Brain microvascular endothelial cell (primary cell): ENCODE measurements around the gene MRPS6.
A peak's percentile ranks its signal among the peaks of the same experiment; 100 is the strongest.

Source experiments
- DNase-seq: peaks from one replicate; pipeline ENCODE4 v3.0.0-alpha.2; 2020
- H3K27ac ChIP-seq: fragments of 250-450 bp; sonication (Bioruptor Pico); 2 replicates; pipeline ENCODE4 v1.5.1; 2020; ENCODE audit warnings: mild to moderate bottlenecking, moderate library complexity
- H3K27me3 ChIP-seq: fragments of 250-450 bp; sonication (Bioruptor Pico); replicated peaks from 2 replicates; pipeline ENCODE4 v1.5.1; 2020; ENCODE audit warnings: mild to moderate bottlenecking
- H3K36me3 ChIP-seq: fragments of 250-450 bp; sonication (Bioruptor Pico); replicated peaks from 2 replicates; pipeline ENCODE4 v1.5.1; 2020; ENCODE audit warnings: mild to moderate bottlenecking
- H3K4me3 ChIP-seq: 2 replicates; pipeline ENCODE4 v1.5.1; 2011; ENCODE audit warnings: low read depth, mild to moderate bottlenecking, control low read depth, low read length, moderate library complexity
- CTCF ChIP-seq: IDR thresholded peaks from 2 replicates; pipeline ENCODE4 v1.5.1; 2011; ENCODE audit warnings: low read depth, mild to moderate bottlenecking, moderate library complexity, low read length, control low read depth, inconsistent platforms; ENCODE audit errors: missing control alignments
- in situ Hi-C: cut with HindIII; loops from 2 replicates; pipeline ENCODE4 v1.10.0; 2017; ENCODE audit warnings: low sequenced_read_pairs, low pct_ligation_motif_present

Gene MRPS6

GRCh38 chr21:34039678-34040382 lies 33.5 kb upstream of the MRPS6 start:
- H3K27ac ChIP-seq = no peak overlapping the region
- no peaks in the 10 kb centered on the region for H3K36me3 ChIP-seq
- no peak for DNase-seq
- no peaks in the 10 kb centered on the region for H3K27me3 ChIP-seq
- no peak overlapping the region for H3K4me3 ChIP-seq
- peak; percentile 25 for TF ChIP-seq CTCF
- in situ Hi-C loops = no loop called here

- TF ChIP-seq CTCF = no peak
- in situ Hi-C loops = no loop called here
Observed at GRCh38 chr21:34042735-34043134, 30.6 kb upstream of the MRPS6 start.

GRCh38 chr21:34043333-34043732 lies 30.0 kb upstream of the MRPS6 start:
- Histone ChIP-seq H3K27ac (no peak overlapping the region), H3K27me3 (no peaks in the 10 kb centered on the region), H3K36me3 (no peaks in the 10 kb centered on the region), H3K4me3 (no peak overlapping the region)
- no peak for TF ChIP-seq CTCF
- no peak for DNase-seq
- in situ Hi-C loops = no loop called here

More at GRCh38 chr21:34042735-34043134, 30.6 kb upstream of the MRPS6 start:
- Histone ChIP-seq H3K27ac (no peak overlapping the region), H3K4me3 (no peak overlapping the region), H3K36me3 (no peaks in the 10 kb centered on the region), H3K27me3 (no peaks in the 10 kb centered on the region)
- DNase-seq = no peak

GRCh38 chr21:34046917-34047316 lies 26.5 kb upstream of the MRPS6 start:
- H3K27me3 ChIP-seq = no peaks in the 10 kb centered on the region
- DNase-seq = no peak
- H3K27ac ChIP-seq = no peak overlapping the region
- TF ChIP-seq CTCF = no peak
- no peak overlapping the region for H3K4me3 ChIP-seq
- H3K36me3 ChIP-seq = no peaks in the 10 kb centered on the region
- in situ Hi-C loops = no loop called here

GRCh38 chr21:34047835-34048234 lies 25.5 kb upstream of the MRPS6 start:
- Histone ChIP-seq H3K36me3 (no peaks in the 10 kb centered on the region), H3K27me3 (no peaks in the 10 kb centered on the region), H3K27ac (no peak overlapping the region), H3K4me3 (no peak overlapping the region)
- in situ Hi-C loops = no loop called here
- TF ChIP-seq CTCF = no peak
- DNase-seq = no peak

GRCh38 chr21:34052171-34052570 lies 21.2 kb upstream of the MRPS6 start:
- TF ChIP-seq CTCF = no peak
- no peak for DNase-seq
- H3K36me3 ChIP-seq = no peaks in the 10 kb centered on the region
- H3K27ac ChIP-seq = no peak overlapping the region
- no peak overlapping the region for H3K4me3 ChIP-seq
- H3K27me3 ChIP-seq = no peaks in the 10 kb centered on the region
- in situ Hi-C loops = no loop called here
